HTR-8/SVneo (cell line): ENCODE data around the gene GSTA1.
"Not testable (repeated sequence)": the region's sequence is repeated elsewhere in the genome, so short reads cannot be mapped to it uniquely, and the experiment has no call there.

Source experiments
- DNase-seq: peaks from one replicate; pipeline ENCODE4 v3.0.0; 2011; ENCODE audit warnings: low spot score, mixed read lengths; ENCODE audit not compliant: insufficient read length
- FAIRE-seq: peaks from 2 replicates; lab custom pipeline; 2011; peaks lifted over from hg19 to GRCh38; lab: Jason Lieb, UNC

GSTA1 gene

GRCh38 chr6:52803668-52804255 is at the start of gene GSTA1:
GSTA1 (minus strand) TSS chr6:52803816; CDS start chr6:52799267, 4,549 bp downstream.
- not testable (repeated sequence) for DNase-seq, FAIRE-seq

- FAIRE-seq (no peak), DNase-seq (no peak)
Measured at GRCh38 chr6:52849137-52849536, 45.5 kb upstream of the GSTA1 start.

- DNase-seq (no peak), FAIRE-seq (no peak)
Measured at GRCh38 chr6:52846002-52846401, 42.4 kb upstream of the GSTA1 start.

GRCh38 chr6:52843605-52844004 is 40.0 kb upstream of the GSTA1 start:
- DNase-seq, result no peak
- no peak for FAIRE-seq

GRCh38 chr6:52840763-52841585 is 37.4 kb upstream of the GSTA1 start, which contains the start of gene GSTA5:
GSTA5 (minus strand) TSS chr6:52840813.
- FAIRE-seq, result no peak
- DNase-seq, result no peak

GRCh38 chr6:52839124-52840055 is 35.8 kb upstream of the GSTA1 start:
- peak; percentile 74 for DNase-seq
- FAIRE-seq, result peak; percentile 31

- DNase-seq (no peak), FAIRE-seq (no peak)
Measured at GRCh38 chr6:52834481-52834880, 30.9 kb upstream of the GSTA1 start.

- DNase-seq, FAIRE-seq: not testable (repeated sequence)
Measured at GRCh38 chr6:52830869-52831268, 27.3 kb upstream of the GSTA1 start.

- FAIRE-seq, result no peak
- DNase-seq, result no peak
Measured at GRCh38 chr6:52829046-52829817, 25.6 kb upstream of the GSTA1 start.

GRCh38 chr6:52828621-52829020 is 25.0 kb upstream of the GSTA1 start:
- FAIRE-seq, DNase-seq: not testable (repeated sequence)

- FAIRE-seq, DNase-seq: not testable (repeated sequence)
Measured at GRCh38 chr6:52827073-52827783, 23.6 kb upstream of the GSTA1 start.

- FAIRE-seq (no peak), DNase-seq (no peak)
Measured at GRCh38 chr6:52826513-52826912, 22.9 kb upstream of the GSTA1 start.

GRCh38 chr6:52825900-52826459 is 22.4 kb upstream of the GSTA1 start:
- not testable (repeated sequence) for DNase-seq, FAIRE-seq

GRCh38 chr6:52825270-52825793 is 21.7 kb upstream of the GSTA1 start:
- not testable (repeated sequence) for DNase-seq, FAIRE-seq

GRCh38 chr6:52821842-52822241 is 18.2 kb upstream of the GSTA1 start:
- FAIRE-seq, result no peak

GRCh38 chr6:52820198-52820597 is 16.6 kb upstream of the GSTA1 start:
- FAIRE-seq (no peak), DNase-seq (no peak)

More at GRCh38 chr6:52821842-52822241, 18.2 kb upstream of the GSTA1 start:
- DNase-seq, result no peak

GRCh38 chr6:52815167-52816092 is 11.8 kb upstream of the GSTA1 start:
- peak; percentile 70 for DNase-seq
- FAIRE-seq, result peak; percentile 55
